Stimulated activated naive CD8-positive, alpha-beta T cell treated with anti-CD3 and anti-CD28 coated beads, Interleukin-15, Interleukin-2, amounts not matched to agents 100 U/mL and 50 U/mL, for 24 hours (primary cell): ENCODE measurements around the gene PRKAG2.
"Not testable (repeated sequence)": the region's sequence is repeated elsewhere in the genome, so short reads cannot be mapped to it uniquely, and the experiment has no call there.

Experiments used
- ATAC-seq: fragments of 150-1000 bp; cut with Tn5 transposase; one replicate; pipeline ENCODE4 v1.10.0; 2021
- DNase-seq: peaks from one replicate; pipeline ENCODE4 v3.0.0; 2021

Gene PRKAG2

DNA sequence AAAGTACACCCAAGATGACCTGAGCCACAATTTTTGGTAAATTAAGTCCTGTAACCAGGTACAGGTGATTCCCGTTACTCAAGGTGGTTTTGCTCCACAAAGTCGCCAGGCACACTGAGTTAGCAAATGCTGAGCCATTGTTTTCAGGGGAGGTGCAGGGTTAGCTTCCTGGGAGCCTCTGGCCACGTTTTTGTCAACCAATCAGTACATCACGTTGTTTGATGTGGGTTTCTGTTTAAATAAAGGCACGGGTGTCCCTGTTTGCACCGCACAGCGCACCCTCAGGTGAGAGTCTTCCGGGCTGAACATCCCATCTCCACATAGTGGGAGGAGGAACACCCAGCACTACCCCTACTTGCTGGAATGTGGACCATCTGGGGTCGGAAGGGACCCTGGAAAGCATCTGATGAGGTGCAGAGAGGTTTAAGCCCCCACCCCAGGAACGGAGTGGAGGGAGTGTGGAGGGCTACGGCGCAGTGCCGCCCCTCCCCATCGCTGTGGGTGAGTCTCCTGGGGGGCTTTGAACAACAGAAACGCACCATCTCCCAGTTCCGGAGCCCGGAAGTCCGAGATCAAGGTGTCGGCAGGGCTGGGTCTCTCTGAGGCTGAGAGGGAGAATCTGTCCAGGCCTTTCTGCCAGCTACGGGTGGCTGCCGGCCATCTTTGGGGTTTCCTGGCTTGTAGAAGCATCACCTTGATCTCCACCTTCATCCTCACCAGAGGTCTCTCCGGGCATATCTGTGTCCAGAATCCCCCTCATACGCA, 42.5 kb downstream of the PRKAG2 start:
- DNase-seq (no peak), ATAC-seq (no peak)

DNA sequence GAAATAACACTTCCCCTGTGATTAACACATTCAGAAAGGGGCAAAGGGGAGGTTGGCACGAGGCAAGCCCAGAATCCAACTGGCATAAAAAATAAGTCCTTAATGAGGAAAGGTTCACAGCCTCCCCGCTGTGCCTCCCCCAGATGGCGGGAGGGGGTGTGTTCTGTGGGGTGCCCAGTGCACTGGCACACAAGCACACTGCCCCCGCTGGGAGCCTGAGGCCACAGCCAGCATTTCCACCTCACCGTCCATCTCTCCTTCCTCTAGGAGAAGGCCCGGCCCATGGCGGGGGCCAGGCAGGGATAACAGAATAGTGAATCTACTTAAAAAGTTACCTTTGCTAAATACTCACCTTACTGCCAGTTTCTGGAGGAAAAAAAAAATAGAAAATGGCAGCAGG, 43.2 kb downstream of the PRKAG2 start:
- DNase-seq, result no peak

DNA sequence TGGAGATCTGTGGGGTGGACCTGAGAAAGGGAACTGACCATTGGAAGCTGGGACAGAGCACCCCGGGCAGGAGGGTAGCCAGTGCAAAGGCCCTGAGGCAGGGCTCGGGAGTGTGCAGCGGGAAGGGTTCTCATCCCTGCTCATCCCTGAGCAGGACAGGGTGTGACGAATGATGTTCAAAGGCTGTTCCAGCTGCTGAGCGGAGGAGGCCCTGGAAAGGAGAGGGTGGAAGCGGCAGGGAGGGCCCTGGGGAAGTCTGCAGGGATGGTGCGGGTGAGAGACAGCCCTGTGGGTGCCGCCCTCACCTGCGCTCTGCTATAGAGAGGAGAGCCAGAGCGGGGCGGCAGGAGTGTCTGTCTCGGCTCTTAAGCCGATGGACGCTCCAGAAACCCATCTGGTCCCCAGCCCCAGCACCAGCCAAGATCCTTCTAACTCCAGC, 43.7 kb downstream of the PRKAG2 start:
- DNase-seq (no peak), ATAC-seq (no peak)

More for the DNA sequence above, 43.2 kb downstream of the PRKAG2 start:
- ATAC-seq, result no peak

DNA sequence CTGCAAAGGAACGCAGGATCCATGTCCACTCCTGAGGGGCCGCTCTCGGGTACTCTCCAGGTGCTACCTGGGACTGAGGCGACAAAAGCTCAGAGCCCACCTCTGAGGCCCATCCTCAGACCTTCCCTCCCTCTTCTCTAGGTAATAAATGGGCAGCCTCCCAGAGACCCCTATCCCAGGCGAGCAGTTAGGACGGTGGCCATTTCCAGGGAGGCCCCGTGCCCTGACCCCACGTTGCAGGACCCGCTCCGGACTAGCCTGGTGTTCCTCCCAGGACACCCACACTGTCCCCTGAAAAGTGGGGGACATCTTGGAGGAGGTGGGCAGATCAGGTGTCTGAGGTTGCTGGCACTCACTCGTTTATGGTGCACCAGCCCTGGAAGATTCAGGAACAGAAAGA, 44.3 kb downstream of the PRKAG2 start:
- DNase-seq (no peak), ATAC-seq (no peak)

DNA sequence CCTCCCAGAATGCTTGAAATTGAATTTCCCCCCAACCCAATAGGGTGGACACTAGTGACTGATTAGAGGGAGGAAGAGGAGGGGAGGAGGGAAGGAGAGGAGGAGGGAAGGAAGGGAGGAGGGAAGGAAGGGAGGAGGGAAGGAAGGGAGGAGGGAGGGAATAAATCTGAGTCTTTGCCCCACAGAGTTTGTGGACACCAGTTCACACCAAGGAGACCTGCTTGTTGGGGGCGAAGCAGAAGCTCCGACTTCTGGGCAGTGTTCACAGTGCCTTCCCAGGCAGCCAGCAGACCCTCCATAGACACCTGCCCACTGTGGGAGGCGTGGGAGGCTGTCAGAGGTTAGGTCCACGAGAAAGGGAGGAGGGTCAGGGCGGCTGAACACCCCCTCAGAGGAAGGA, 44.8 kb downstream of the PRKAG2 start:
- DNase-seq (no peak), ATAC-seq (no peak)

DNA sequence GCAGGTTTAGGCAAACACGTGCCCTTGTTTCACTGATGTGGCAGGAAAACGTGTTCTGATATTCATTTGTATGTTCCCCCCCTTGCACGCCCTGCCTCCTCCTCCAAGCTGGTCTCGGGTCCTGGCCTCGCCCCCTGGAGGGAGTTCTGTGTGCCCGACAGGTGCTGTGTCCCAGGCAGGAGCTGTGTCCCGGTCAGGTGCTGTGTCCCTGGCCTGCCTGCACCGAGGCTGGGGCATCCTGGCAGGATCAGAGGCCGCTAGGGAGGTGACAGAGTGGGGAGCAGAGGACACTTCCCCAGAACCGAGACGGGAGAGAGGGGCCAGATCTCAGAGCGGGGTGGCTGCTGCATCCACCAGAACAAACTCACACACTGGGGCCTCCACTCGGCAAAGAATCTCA, 45.3 kb downstream of the PRKAG2 start:
- no peak for DNase-seq
- no peak for ATAC-seq

DNA sequence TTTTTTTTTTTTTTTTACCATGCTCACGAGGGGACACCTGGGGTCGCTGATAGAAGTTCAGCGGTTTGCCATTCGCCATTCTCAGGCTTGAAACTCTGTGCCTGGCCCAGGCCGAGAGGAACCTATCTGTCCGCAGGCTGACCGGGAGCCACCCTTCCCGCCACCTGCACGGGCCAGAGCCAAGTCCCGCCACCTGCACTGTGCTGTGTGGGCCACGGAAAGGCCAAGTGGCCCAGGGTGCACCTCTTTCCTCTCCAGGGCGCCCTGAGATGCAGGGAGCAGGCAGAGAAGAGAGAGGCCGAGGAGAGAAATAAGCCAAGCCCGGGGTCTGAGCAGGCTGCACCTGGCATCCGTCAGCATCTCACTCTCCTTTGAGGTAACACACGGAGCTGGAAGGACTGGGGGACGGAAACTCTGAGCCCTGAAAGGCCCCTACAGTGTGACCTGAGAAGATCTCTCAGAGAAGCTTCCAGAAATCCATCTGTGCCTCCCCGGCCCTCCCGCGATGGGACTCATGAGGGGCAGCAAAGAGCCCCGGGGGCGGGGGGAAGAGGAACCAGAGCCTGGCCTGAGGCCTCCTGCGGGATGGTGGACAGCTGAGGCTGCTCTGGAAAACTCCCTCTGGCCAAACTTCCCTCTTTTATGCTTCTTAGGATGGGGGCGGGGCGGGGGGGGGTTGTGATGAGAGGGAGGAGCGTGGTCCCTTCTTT, 46.6 kb downstream of the PRKAG2 start:
- no peak for DNase-seq
- no peak for ATAC-seq

DNA sequence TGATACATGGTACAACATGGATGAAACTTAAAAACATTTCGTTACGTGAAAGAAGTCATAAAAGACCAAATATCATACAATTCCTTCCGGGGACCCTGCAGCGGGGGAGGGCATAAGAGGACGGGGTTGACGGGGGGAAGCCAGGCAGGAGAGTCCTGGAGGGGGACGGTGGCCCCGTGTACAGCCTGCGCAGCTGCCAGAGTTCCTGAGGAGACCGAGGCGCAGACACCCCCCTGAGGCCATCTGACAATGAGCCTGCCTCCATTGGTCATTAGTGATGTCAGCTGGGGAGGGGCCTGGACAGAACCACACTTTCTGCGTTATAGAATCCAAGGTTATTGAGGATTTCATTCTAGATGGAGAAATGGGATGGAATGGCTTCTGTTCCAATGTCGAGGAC, 47.2 kb downstream of the PRKAG2 start:
- no peak for DNase-seq
- ATAC-seq, result no peak

DNA sequence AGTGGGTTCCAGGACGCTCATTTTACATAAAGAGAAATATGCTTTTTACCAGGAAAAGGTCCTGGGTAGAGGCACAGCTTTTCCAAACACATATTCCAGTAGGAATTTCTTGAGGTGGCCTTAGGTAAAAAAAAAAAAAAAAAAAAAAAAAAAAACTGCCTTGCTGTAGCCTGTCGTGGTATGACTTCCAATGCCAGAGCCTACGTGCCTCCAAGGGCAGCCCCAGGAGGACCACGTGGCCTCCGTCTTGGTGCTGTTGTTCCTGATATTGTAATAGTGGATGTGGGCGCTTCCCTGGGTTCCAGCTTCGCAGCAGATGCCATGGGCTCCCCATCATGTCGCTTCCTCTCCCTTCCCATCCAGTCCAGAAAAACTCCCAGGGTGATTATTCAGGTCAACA, 49.3 kb downstream of the PRKAG2 start:
- ATAC-seq (no peak), DNase-seq (no peak)

DNA sequence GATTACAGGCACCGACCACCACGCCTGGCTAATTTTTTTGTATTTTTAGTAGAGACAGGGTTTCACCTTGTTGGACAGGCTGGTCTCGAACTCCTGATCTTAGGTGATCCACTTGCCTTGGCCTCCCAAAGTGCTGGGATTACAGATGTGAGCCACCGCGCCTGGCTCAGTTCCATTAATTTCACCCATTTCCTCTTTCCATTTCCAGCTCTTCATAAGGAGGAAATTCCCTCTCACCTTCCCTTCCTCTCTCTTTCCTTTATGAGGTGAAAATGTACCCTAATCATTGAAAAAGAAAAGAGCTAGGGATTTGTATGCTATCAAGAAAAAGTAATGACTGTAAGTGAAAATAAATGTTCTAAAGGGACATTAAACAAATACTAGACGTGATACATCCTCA, 50.6 kb downstream of the PRKAG2 start:
- DNase-seq, ATAC-seq: not testable (repeated sequence)

DNA sequence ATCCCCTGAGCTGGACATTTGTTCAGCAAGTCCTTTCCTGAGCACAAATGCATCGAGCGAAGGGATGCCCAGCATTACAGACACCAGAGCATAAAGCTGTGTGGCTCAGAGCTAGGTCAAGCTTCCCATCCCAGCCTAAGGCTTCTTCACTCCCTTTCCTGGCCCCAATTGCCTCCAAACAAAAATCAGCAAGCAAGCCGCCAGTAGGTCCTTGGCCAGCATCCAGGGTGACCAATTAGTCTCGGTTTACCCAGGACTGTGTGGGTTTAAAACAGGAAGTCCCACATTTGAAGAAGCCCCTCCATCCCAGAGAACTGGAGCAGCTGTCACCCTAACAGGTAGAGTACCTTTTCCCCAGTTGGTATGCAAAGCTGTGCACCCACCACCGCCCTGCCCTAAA, 51.2 kb downstream of the PRKAG2 start:
- DNase-seq (no peak), ATAC-seq (no peak)

DNA sequence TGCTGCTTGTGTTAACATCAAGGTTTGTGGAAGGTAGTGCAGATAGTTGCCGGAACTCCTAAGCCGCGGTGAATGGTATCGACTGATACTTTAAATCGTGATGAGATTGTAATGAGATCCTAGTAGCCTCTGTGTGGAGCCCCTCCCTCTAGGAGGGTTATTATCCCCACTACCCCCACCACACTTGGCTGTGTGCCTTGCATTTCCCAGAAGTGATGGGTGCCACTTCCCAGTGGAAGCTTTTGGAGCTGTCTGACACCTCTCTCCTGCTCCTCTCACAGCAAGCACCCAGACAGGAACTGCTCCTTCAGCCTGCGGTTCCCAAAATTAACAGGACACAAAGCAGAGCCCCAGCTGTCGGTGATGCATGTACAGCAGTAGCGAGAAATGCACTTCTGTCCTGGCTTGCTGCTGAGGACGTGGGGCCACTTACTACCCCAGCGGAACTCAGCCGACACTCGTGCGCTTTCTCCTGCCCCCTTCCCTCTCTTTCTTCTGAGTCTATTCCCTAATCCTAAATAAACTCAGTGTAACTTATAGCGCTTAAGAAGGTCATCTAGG, 52.5 kb downstream of the PRKAG2 start:
- ATAC-seq (no peak), DNase-seq (no peak)

DNA sequence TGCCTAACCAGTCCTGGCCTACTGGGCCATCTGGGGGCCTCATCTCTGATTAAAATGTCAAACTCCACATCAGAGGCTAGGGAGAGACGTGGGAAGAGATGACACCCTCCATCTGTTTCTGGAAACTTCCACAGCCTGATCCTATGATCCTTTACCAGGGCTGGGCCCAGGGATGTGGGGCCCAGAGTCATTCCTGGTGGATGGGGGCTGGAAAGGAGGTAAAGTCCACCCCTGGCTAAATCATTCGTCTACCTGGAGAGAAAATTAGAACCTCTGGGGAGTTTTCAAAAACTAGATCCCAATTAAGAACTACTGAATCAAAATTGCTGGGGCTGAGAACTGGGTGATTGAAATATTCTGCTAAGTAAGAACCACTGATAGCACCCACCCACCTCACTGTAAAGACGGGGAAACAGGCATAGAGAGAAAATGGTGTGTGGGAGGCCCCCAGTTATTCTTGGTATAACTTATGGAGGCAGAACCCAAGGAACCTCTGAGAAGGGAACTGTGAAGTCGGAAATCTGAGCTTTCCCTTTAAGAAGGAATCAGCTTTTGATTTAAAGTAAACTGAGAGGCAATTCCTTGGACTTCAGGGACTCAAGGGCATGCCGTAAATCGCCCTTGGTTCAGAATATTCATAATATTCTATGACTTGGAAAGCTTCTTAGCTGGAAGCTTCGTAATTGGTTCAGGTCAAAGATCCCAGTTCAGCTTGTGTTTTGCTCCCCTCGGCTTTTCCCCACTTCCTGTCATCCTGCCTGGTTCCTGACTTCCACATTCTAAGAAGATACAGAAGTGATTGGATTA, 53.1 kb downstream of the PRKAG2 start:
- ATAC-seq, result no peak
- no peak for DNase-seq

DNA sequence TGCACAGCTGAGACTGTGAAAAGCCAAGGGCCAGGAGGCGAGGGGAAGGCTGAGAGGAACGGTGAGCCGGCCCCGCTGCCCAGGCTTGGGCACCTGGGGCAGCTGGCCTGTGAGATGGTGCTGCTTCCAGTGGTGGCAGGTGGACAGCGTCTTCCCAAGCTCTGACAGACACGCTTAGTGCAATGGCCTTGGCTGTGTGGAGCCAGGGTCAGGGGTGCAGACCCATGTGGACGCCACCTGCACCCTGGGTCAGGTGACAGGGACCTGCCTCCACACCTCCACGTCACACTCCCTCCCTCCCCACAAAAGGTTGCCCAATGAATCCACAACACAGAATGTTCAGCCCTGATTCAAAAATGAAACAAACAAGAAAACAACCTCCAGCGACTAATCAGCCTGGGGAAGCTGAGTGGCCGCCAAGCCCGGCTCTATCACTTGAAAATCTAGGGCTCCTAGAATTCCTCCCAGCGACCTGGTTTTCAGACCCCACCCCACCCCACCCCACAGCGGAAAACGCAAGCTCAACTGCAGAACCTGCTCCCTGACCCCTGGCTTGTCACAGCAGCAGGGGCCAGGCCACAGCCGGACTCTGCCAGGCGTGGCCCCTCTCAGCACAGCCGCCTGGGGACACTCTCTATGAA, 54.3 kb downstream of the PRKAG2 start:
- ATAC-seq, result no peak

DNA sequence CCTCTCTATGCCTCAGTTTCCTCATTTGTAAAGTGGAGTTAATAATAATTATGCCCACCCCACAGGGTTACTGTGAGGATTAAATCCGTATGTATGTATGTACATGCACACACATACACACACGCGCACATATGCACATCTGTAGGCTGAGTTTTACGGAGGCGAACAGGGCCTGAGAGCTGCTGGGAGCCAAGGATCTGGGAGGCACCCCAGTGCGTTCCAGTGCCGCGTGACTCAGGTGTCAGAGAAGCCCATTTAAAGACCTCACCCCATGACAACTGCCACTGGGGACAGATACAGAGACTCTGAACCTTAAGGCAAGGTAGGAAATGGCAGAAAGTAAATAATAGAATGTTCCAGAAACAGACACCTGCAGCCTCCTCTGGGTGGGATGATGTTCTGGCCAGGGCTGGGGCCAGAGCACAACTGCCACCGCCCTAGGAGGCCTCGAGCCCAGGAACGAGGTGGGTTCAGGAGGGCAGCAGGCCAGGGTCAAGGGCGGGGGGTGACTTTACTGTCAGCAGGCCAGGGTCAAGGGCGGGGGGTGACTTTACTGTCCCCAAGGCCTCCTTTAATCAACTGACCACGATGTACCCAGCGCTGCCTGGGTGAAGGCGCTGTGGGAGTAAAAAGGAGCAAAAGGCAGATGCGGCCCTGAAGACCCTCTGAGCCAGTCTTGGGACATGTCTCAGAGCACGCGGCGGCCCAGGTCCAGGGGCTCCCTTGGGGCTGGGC, 54.9 kb downstream of the PRKAG2 start:
- DNase-seq (no peak), ATAC-seq (no peak)

More for the DNA sequence above, 54.3 kb downstream of the PRKAG2 start:
- DNase-seq, result no peak

DNA sequence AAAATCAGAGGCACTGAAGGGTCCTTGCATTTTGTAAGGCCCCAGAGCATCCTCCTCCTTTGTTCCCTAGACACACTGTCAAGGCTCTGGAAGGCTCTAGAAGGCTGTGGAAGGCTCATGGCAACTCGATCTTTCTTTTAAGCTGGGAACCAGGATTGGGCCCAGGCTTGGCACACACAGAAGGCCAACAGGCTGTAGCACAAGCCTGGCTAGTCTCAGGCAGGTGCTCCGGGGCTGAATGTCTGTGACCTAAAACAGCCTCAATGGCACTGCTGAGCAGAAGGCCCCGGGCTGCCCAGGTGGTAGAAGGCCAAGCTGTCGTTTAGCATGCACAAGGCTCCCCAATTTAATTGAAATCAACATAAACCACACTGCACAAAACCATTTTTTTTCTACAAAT, 55.7 kb downstream of the PRKAG2 start:
- no peak for ATAC-seq
- no peak for DNase-seq

DNA sequence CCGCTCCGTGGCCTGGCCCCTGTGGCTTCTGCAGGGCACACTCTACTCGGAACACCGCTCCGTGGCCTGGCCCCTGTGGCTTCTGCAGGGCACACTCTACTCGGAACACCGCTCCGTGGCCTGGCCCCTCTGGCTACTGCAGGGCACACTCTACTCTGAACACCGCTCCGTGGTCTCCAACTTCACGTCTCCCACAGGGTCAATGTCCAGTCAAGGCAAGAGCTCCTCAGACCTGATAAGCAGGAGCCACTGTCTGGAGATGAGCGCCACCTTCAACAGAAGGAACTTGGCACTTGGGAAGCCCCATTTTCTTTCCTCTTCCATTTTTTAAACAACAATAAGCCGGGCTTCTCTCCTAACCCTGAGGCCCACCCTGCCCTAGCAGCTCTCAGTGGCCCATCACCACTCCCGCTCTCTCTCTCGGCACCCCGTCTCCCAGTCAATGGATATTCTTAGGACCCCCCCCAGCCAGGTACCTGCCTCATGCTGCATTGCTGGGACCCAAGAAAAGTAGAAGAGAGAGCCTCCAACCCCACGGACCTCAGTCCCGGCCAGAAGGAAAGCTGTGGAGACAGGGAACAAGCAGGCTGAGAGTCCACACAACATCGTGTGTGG, 56.3 kb downstream of the PRKAG2 start:
- DNase-seq (no peak), ATAC-seq (no peak)

DNA sequence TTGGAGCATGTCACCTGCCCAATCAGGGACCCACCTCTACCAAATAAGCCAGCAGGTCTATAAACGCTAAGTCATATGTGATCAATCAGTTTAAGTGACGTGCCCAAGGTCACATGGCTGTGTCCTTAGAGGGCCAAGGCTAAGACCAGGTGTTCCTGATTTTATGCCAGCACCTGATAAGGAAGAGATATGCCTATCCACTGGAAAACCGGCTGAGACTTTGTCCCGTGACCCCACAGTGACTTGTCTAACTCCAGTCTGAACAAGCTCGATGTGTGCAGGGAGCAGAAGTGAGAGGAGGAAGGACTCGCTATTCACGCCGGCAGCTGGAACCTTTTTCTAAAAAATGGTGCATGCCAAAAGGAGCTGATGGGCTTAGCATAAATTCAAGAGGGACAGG, 57.0 kb downstream of the PRKAG2 start:
- DNase-seq (no peak), ATAC-seq (no peak)

DNA sequence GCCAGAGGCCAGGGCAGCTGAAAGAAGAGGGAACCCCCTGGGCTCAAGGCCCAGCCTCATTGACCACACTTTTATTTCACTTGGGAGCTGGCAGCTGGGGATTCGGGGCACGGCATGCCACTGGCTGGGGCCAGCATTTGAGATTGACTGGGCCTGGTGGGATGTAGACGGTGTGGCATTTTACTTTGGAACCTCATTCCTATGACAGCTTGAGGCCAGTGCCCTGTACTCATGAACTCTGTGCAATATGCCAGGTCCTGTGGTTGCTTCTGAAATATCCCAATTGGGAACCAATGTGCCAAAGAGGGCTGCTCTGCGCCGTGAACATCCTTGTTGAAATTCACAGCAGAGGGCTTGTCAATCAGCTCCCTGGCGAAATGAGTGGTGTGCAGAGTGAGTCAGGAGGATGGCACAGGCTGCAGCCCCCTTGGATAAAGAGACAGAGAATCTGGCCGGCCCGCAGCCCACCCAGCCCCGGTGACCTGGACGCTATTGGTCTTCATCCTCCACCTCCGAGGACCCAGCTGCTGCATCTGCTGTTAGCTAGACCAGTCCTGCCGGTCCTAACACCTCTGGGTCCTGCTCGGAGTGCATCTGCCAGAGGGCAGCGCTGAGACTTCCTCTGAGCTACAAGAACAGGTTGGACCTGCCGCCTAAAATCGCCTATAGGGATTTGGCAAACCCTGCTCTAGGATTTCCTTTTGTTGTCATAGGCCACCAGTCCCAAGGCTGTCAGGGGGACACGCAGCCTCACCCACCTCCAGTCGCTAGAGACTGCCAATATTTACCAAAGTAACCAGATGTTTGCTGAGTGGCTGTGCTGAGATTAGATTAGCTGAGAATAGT, 58.0 kb downstream of the PRKAG2 start:
- ATAC-seq (no peak), DNase-seq (no peak)
